ENCODE data around the gene ALDOA. TPM values are rescaled to one million over a fixed set of nuclear protein-coding genes. Genes with fewer than 3 reads are reported as not detected.

ALDOA gene
- total and polyA plus RNA-seq, 9 of the 15 experiments (the other 6 are each of a cell fraction or from before 2014, with no cell fraction given), result 311 to 2,224 (median 1,293) TPM

DNA sequence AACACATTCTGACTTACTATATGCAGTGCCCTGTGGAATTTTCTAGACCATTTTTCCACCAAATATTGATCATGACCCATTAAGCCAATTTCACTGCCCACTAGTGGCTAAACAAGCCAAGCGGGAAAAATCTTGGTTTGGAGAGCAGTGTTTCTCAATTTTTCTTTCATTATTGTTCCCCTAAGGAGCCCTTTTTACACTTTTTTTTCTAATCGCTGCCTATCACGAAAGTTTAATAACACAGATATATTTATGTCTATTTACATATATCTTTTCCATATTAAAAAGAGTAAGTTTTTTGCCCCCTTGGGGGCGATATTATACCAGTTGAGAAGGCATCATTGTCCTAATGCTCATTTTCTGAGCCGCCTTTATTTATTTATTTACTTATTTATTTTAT, 23.7 kb upstream of the ALDOA start:
- Histone ChIP-seq H3K4me3 (no peak overlapping the region), H3K4me2 (ENCODE audit: insufficient read depth, low read length) (no peak overlapping the region), H3K79me2 (ENCODE audit: control insufficient read depth, insufficient read depth, low read length) (no peaks in the 10 kb centered on the region), H3K9ac (ENCODE audit: insufficient read depth in 1 of 2, low read depth in 2 of 2, low read length in 2 of 2) (no peak overlapping the region), H2AFZ (ENCODE audit: low read depth, low read length) (no peak overlapping the region), H4K20me1 (replicated peaks; ENCODE audit: control insufficient read depth, insufficient read depth, low read length) (no peaks in the 10 kb centered on the region), H3K36me3 (ENCODE audit: control insufficient read depth, insufficient read depth, low read length) (no peaks in the 10 kb centered on the region), H3K9me1 (ENCODE audit: control insufficient read depth, insufficient read depth, low read length) (no peaks in the 10 kb centered on the region), H3K9me3 (replicated peaks; ENCODE audit: control insufficient read depth, insufficient read depth, low read depth, low read length) (no peaks in the 10 kb centered on the region), H3K27ac (ENCODE audit: extremely low read depth, low read depth, low read length) (no peak overlapping the region), H3K4me1 (replicated peaks in 1 of 2; ENCODE audit: control insufficient read depth in 2 of 2, insufficient read depth in 2 of 2, low read length in 2 of 2) (peaks cover 0 to 5% of the 10 kb centered on the region in 2 experiments; a peak in 3 of 5 replicates), H3K27me3 (ENCODE audit: control insufficient read depth in 2 of 2, insufficient read depth in 2 of 2, low read length in 2 of 2) (peaks cover 0 to 8% of the 10 kb centered on the region in 2 experiments; a peak in 2 of 5 replicates)
- DNase-seq (ENCODE audit: extremely low read depth in 1 of 4, low spot score in 3 of 4), result peak in 1 of 4 experiments; percentile 44
- FAIRE-seq, result peak; percentile 57
- intact Hi-C loops (cut with micrococcal nuclease), result no loop called here
- ATAC-seq, result no peak
- 0% methylated on average over 5 of the region's 5 CpGs for WGBS (ENCODE audit: insufficient coverage, low coverage, missing lambda C conversion rate)
- CTCF ChIA-PET (ENCODE audit: low intra/inter-chr PET ratio), result interaction anchor here (0.6 to 0.7 kb wide), 2 partner anchors 98 to 652 kb away, joined by 3 read pairs; no protein-coding TSS in a partner anchor
- POLR2A ChIA-PET, result interaction anchor here (1.1 kb wide), 1 partner anchor 11 kb away, joined by 3 read pairs; a partner anchor contains a TSS
- BruUV-seq (replicated peaks), result no TSS peak
- in situ Hi-C loops (cut with MboI), result no loop called here
- TF ChIP-seq ZNF431 (CRISPR knock-in tag; IDR thresholded peaks at IDR 0.05), result no peak
- TF ChIP-seq, protein P1, sequence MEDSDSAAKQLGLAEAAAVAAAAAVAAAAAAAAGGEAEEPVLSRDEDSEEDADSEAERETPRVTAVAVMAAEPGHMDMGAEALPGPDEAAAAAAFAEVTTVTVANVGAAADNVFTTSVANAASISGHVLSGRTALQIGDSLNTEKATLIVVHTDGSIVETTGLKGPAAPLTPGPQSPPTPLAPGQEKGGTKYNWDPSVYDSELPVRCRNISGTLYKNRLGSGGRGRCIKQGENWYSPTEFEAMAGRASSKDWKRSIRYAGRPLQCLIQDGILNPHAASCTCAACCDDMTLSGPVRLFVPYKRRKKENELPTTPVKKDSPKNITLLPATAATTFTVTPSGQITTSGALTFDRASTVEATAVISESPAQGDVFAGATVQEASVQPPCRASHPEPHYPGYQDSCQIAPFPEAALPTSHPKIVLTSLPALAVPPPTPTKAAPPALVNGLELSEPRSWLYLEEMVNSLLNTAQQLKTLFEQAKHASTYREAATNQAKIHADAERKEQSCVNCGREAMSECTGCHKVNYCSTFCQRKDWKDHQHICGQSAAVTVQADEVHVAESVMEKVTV (CRISPR knock-in tag; IDR thresholded peaks at IDR 0.05), result no peak
- TF ChIP-seq, protein P2, sequence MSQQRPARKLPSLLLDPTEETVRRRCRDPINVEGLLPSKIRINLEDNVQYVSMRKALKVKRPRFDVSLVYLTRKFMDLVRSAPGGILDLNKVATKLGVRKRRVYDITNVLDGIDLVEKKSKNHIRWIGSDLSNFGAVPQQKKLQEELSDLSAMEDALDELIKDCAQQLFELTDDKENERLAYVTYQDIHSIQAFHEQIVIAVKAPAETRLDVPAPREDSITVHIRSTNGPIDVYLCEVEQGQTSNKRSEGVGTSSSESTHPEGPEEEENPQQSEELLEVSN (IDR thresholded peaks at IDR 0.05; ENCODE audit: borderline replicate concordance in 1 of 2, extremely low read depth in 1 of 2, insufficient read depth in 1 of 2, insufficient read length in 1 of 2, low read depth in 1 of 2, low read length in 1 of 2, poor library complexity in 1 of 2, severe bottlenecking in 1 of 2), result no peak
- TF ChIP-seq CC2D1A (IDR thresholded peaks at IDR 0.05), result 0 out of 2 replicates have a peak, but pooled peaks have one; percentile 30
- TF ChIP-seq RAD21 (CRISPR knock-in tag; conservative IDR thresholded peaks at IDR 0.05 in 1 of 2, IDR thresholded peaks at IDR 0.05 in 1 of 2), result peak; percentile 57 to 58
- no peak for TF ChIP-seq CREB1 (IDR thresholded peaks at IDR 0.05)
- no peak for TF ChIP-seq CREB1 (CRISPR knock-in tag; IDR thresholded peaks at IDR 0.05)
- TF ChIP-seq EGR1 (conservative IDR thresholded peaks at IDR 0.05), result no peak
- no peak for TF ChIP-seq FOXM1 (IDR thresholded peaks at IDR 0.05; ENCODE audit: low read depth)
- no peak for TF ChIP-seq FOXM1 (CRISPR knock-in tag; IDR thresholded peaks at IDR 0.05; ENCODE audit: low read depth)
- TF ChIP-seq, protein P3, sequence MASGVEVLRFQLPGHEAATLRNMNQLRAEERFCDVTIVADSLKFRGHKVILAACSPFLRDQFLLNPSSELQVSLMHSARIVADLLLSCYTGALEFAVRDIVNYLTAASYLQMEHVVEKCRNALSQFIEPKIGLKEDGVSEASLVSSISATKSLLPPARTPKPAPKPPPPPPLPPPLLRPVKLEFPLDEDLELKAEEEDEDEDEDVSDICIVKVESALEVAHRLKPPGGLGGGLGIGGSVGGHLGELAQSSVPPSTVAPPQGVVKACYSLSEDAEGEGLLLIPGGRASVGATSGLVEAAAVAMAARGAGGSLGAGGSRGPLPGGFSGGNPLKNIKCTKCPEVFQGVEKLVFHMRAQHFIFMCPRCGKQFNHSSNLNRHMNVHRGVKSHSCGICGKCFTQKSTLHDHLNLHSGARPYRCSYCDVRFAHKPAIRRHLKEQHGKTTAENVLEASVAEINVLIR (CRISPR knock-in tag; IDR thresholded peaks at IDR 0.05), result no peak
- TF ChIP-seq ZFX (CRISPR knock-in tag; IDR thresholded peaks at IDR 0.05), result no peak
- no peak for TF ChIP-seq MCM7 (IDR thresholded peaks at IDR 0.05)
- TF ChIP-seq BRF1 (IDR thresholded peaks at IDR 0.05; ENCODE audit: borderline replicate concordance, extremely low read depth, insufficient read length), result no peak
- TF ChIP-seq HDAC3 (IDR thresholded peaks at IDR 0.05; ENCODE audit: borderline replicate concordance, partially characterized antibody), result no peak

Measured in K562 (cell line).